Measurements from ENCODE around the gene HIVEP3.

GRCh38 chr1:41874151-41874719 is 44.5 kb downstream of the HIVEP3 start:
- TF ChIP-seq EP300 (IDR thresholded peaks at IDR 0.05; ENCODE audit: borderline replicate concordance) = no peak
- TF ChIP-seq EGR1 (IDR thresholded peaks at IDR 0.05) = no peak
- no peak for TF ChIP-seq CREB1 (IDR thresholded peaks at IDR 0.05; ENCODE audit: low read depth)
- TF ChIP-seq YY1 (IDR thresholded peaks at IDR 0.05; ENCODE audit: low read depth) = no peak
- TF ChIP-seq TEAD4 (IDR thresholded peaks at IDR 0.05) = no peak
- no peak for TF ChIP-seq TAF1 (IDR thresholded peaks at IDR 0.05; ENCODE audit: low read depth)
